ENCODE measurements around the gene GMCL1.

Gene GMCL1

GRCh38 chr2:69923116-69923515 is 93.7 kb downstream of the GMCL1 start:
- TF ChIP-seq, protein P1, sequence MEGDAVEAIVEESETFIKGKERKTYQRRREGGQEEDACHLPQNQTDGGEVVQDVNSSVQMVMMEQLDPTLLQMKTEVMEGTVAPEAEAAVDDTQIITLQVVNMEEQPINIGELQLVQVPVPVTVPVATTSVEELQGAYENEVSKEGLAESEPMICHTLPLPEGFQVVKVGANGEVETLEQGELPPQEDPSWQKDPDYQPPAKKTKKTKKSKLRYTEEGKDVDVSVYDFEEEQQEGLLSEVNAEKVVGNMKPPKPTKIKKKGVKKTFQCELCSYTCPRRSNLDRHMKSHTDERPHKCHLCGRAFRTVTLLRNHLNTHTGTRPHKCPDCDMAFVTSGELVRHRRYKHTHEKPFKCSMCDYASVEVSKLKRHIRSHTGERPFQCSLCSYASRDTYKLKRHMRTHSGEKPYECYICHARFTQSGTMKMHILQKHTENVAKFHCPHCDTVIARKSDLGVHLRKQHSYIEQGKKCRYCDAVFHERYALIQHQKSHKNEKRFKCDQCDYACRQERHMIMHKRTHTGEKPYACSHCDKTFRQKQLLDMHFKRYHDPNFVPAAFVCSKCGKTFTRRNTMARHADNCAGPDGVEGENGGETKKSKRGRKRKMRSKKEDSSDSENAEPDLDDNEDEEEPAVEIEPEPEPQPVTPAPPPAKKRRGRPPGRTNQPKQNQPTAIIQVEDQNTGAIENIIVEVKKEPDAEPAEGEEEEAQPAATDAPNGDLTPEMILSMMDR (IDR thresholded peaks at IDR 0.05; ENCODE audit: low read depth, low read length), result no peak
- no peak for DNase-seq (ENCODE audit: extremely low read depth, low read depth)

DNA sequence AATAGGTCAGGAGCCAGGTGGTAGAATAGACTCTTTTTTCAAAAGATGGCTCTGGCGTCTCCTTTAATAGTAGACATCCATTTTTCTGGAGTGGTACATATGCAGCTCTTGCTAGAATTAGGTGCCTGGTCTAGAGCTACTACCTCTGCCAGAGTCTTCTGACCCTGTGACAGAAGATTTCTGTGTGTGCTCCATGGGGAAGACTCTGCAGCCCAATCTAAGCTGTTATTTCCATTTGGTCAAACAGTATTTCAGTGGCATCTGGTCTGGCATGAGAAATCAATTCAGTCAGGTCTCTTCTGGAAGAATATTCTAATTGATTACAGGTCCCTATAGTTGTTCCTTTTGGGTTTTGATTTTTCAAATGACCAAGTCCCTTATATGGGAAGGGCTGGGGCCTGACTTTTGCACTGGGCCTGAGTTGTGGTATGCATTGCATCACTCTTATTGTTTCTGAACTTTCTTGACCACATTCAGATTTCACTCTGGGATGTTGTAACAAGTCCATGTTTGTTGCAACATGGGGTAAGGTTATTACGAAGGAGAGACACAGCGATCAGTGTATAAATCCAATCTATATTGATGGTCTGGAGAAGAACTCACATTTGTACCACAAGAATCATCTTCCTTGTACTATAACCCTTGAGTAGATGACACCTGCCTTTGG is 97.5 kb downstream of the GMCL1 start:
- no peak for DNase-seq (ENCODE audit: extremely low read depth, low read depth)

More for the DNA sequence above, 97.5 kb downstream of the GMCL1 start:
- TF ChIP-seq, protein P1 (IDR thresholded peaks at IDR 0.05; ENCODE audit: low read depth, low read length), result no peak
